ENCODE data around the gene CCDC87.

The CCDC87 gene

GRCh38 chr11:66636411-66636810 is 43.5 kb upstream of the CCDC87 start:
- Histone ChIP-seq H3K27ac (ENCODE audit: low read length) (0 out of 2 replicates have a peak overlapping the region, but pooled peaks have one; percentile 6), H3K27me3 (ENCODE audit: low read depth, low read length) (no peaks in the 10 kb centered on the region), H3K4me3 (ENCODE audit: low read length) (no peak overlapping the region), H2AFZ (ENCODE audit: low read depth, low read length) (no peak overlapping the region), H3K9me3 (ENCODE audit: insufficient read depth, low read length) (no peaks in the 10 kb centered on the region), H4K20me1 (ENCODE audit: insufficient read depth, low read length) (peaks cover 35% of the 10 kb centered on the region), H3K79me2 (ENCODE audit: low read length) (peaks cover 97% of the 10 kb centered on the region), H3K36me3 (replicated peaks; ENCODE audit: low read depth, low read length) (peaks cover 55% of the 10 kb centered on the region), H3K4me1 (ENCODE audit: low read length) (peaks cover 30% of the 10 kb centered on the region), H3K4me2 (ENCODE audit: low read length) (no peak overlapping the region), H3K9ac (ENCODE audit: low read length) (no peak overlapping the region)
- TF ChIP-seq EZH2phosphoT487 (IDR thresholded peaks at IDR 0.05; ENCODE audit: low read depth) (no peak), CTCF (IDR thresholded peaks at IDR 0.05; ENCODE audit: low read depth, low read length) (no peak)

GRCh38 chr11:66632952-66633351 is 40.1 kb upstream of the CCDC87 start:
- peaks cover 7% of the 10 kb centered on the region for H3K4me1 ChIP-seq (ENCODE audit: low read length)
- peaks cover 100% of the 10 kb centered on the region for H3K79me2 ChIP-seq (ENCODE audit: low read length)
- no peaks in the 10 kb centered on the region for H3K9me3 ChIP-seq (ENCODE audit: insufficient read depth, low read length)
- no peaks in the 10 kb centered on the region for H3K27me3 ChIP-seq (ENCODE audit: low read depth, low read length)
- H4K20me1 ChIP-seq (ENCODE audit: insufficient read depth, low read length), result peaks cover 35% of the 10 kb centered on the region
- no peak overlapping the region for H2AFZ ChIP-seq (ENCODE audit: low read depth, low read length)
- no peak overlapping the region for H3K27ac ChIP-seq (ENCODE audit: low read length)
- TF ChIP-seq CTCF (IDR thresholded peaks at IDR 0.05; ENCODE audit: low read depth, low read length) (no peak), EZH2phosphoT487 (IDR thresholded peaks at IDR 0.05; ENCODE audit: low read depth) (no peak)
- no peak overlapping the region for H3K9ac ChIP-seq (ENCODE audit: low read length)
- H3K36me3 ChIP-seq (replicated peaks; ENCODE audit: low read depth, low read length), result peaks cover 58% of the 10 kb centered on the region
- H3K4me3 ChIP-seq (ENCODE audit: low read length), result no peak overlapping the region
- no peak overlapping the region for H3K4me2 ChIP-seq (ENCODE audit: low read length)

GRCh38 chr11:66631883-66632282 is 39.0 kb upstream of the CCDC87 start:
- H3K27ac ChIP-seq (ENCODE audit: low read length), result no peak overlapping the region
- H3K79me2 ChIP-seq (ENCODE audit: low read length), result peaks cover 100% of the 10 kb centered on the region
- peaks cover 68% of the 10 kb centered on the region for H3K36me3 ChIP-seq (replicated peaks; ENCODE audit: low read depth, low read length)
- TF ChIP-seq CTCF (IDR thresholded peaks at IDR 0.05; ENCODE audit: low read depth, low read length), result no peak
- no peak for TF ChIP-seq EZH2phosphoT487 (IDR thresholded peaks at IDR 0.05; ENCODE audit: low read depth)
- H3K4me3 ChIP-seq (ENCODE audit: low read length), result no peak overlapping the region
- peaks cover 46% of the 10 kb centered on the region for H4K20me1 ChIP-seq (ENCODE audit: insufficient read depth, low read length)
- H3K9ac ChIP-seq (ENCODE audit: low read length), result no peak overlapping the region
- no peaks in the 10 kb centered on the region for H3K4me1 ChIP-seq (ENCODE audit: low read length)
- H3K9me3 ChIP-seq (ENCODE audit: insufficient read depth, low read length), result no peaks in the 10 kb centered on the region
- no peak overlapping the region for H3K4me2 ChIP-seq (ENCODE audit: low read length)
- H2AFZ ChIP-seq (ENCODE audit: low read depth, low read length), result no peak overlapping the region
- no peaks in the 10 kb centered on the region for H3K27me3 ChIP-seq (ENCODE audit: low read depth, low read length)

GRCh38 chr11:66629356-66629755 is 36.5 kb upstream of the CCDC87 start:
- Histone ChIP-seq H3K9me3 (ENCODE audit: insufficient read depth, low read length) (no peaks in the 10 kb centered on the region), H3K79me2 (ENCODE audit: low read length) (peaks cover 100% of the 10 kb centered on the region), H3K9ac (ENCODE audit: low read length) (no peak overlapping the region), H3K27me3 (ENCODE audit: low read depth, low read length) (no peaks in the 10 kb centered on the region), H4K20me1 (ENCODE audit: insufficient read depth, low read length) (peaks cover 65% of the 10 kb centered on the region), H3K4me1 (ENCODE audit: low read length) (no peaks in the 10 kb centered on the region), H3K4me2 (ENCODE audit: low read length) (no peak overlapping the region), H2AFZ (ENCODE audit: low read depth, low read length) (no peak overlapping the region), H3K27ac (ENCODE audit: low read length) (no peak overlapping the region), H3K4me3 (ENCODE audit: low read length) (no peak overlapping the region), H3K36me3 (replicated peaks; ENCODE audit: low read depth, low read length) (peaks cover 85% of the 10 kb centered on the region)
- no peak for TF ChIP-seq EZH2phosphoT487 (IDR thresholded peaks at IDR 0.05; ENCODE audit: low read depth)
- TF ChIP-seq CTCF (IDR thresholded peaks at IDR 0.05; ENCODE audit: low read depth, low read length), result no peak

Measured in OCI-LY3 (cell line).